ENCODE results near the gene IL5. TPM values are rescaled to one million over a fixed set of nuclear protein-coding genes. Genes with fewer than 3 reads are reported as not detected.
A peak's percentile ranks its signal among the peaks of the same experiment; 100 is the strongest.

IL5 gene
- total RNA-seq, 4 donors from 2014 or later, result not detected

DNA sequence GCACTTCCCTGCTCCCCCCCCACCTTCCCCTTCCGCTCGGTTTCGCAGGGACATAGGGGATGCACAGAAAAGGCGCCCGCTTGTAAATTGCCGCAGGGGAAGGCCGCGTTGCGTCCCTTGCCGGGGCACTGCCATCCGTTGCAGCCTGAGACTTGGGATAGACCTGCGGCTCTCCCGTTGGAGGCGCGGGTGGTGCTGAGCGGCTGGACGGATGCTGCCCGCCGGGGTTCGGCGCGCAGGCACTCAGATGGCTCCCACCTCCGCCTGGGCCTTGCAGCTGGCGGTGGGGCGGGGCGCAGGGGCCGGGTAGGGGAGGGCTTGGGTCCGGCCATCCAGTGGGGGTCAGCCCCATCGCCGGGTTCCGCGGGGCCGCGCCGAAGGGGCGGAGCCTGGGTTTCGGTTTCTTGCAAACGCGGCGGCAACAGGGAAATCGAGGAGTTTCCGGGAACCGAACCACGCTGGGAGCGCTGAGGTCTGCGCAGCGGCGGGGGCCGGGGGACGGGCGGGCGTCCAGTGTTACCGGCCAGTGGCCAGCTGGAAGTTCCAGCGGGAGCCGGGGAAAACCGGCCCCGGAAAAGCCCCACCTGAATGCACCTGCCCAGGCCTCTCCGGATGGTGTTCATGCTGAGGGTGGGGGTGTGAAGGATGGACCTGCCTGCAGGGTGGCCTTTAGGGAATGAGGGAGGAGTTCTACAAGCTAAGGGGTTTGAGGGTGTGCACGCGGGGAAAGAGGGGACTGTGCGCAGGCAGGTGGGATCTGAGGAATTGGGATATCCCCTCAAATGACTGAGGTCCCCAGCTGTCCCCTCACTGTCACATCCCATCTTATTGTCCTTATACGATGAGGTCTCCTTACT, 46.5 kb downstream of the IL5 start:
- Histone ChIP-seq H3K36me3 (no peaks in the 10 kb centered on the region), H3K27me3 (no peaks in the 10 kb centered on the region), H3K4me1 (peaks cover 48 to 77% (median 60%) of the 10 kb centered on the region in 4 donors), H3K27ac (replicated peaks in 1 of 4) (peak overlapping the region; percentile 94 to 98 (median 96)), H3K4me3 (peak overlapping the region; percentile 73 to 86 (median 76)), H3K9me3 (no peaks in the 10 kb centered on the region)
- intact Hi-C loops (cut with DNase I), result loop anchor here (5.0 kb wide), 1 partner anchor 85 kb away; no protein-coding TSS in a partner anchor
- WGBS, result 9% methylated on average over 31 of the region's 62 CpGs
- TF ChIP-seq EP300 (IDR thresholded peaks at IDR 0.05), result peak; percentile 92
- peak; percentile 51 to 68 for TF ChIP-seq POLR2AphosphoS5 (IDR thresholded peaks at IDR 0.05)
- no peak for TF ChIP-seq POLR2A (IDR thresholded peaks at IDR 0.05; ENCODE audit: low read depth)
- no peak for TF ChIP-seq CTCF (IDR thresholded peaks at IDR 0.05)
- peak; percentile 98 for DNase-seq (ENCODE audit: extremely low spot score)

DNA sequence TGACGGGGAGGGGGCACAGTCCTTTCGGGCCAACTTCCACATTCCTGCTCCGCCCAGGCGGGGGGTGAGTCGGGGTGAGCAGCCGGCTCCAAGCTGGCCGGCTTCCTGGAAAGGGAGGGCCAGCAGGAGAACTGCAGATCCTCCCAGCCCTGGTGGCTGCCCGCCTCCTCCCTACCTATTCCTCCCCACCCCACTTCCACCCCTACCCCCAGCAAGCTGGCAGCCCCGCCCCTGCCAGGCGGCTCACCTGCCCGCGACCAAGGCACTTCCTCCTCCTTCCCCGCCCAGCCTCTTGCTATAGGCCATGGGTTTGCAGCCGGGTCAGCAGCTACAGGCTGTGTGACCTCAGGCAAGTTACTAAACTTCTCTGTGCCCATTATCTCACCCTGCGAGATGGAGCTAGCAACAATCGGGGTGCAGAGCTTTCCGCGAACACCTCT, 47.1 kb downstream of the IL5 start:
- no peak for TF ChIP-seq POLR2A (IDR thresholded peaks at IDR 0.05; ENCODE audit: low read depth)
- no peak for TF ChIP-seq POLR2AphosphoS5 (IDR thresholded peaks at IDR 0.05)
- no peak for TF ChIP-seq EP300 (IDR thresholded peaks at IDR 0.05)
- TF ChIP-seq CTCF (IDR thresholded peaks at IDR 0.05), result peak in 1 of 3 experiments; percentile 6
- Histone ChIP-seq H3K4me1 (peaks cover 52 to 77% (median 62%) of the 10 kb centered on the region in 4 donors), H3K4me3 (peak overlapping the region; percentile 73 to 86 (median 76)), H3K27me3 (no peaks in the 10 kb centered on the region), H3K36me3 (no peaks in the 10 kb centered on the region), H3K27ac (replicated peaks in 1 of 4) (peak overlapping the region; percentile 94 to 98 (median 96)), H3K9me3 (no peaks in the 10 kb centered on the region)
- WGBS, result 0% methylated on average over 16 of the region's 18 CpGs
- DNase-seq (ENCODE audit: extremely low spot score), result peak; percentile 97
- intact Hi-C loops (cut with DNase I), result loop anchor here (5.0 kb wide), 1 partner anchor 84 kb away; no protein-coding TSS in a partner anchor

- TF ChIP-seq CTCF (IDR thresholded peaks at IDR 0.05) (no peak), POLR2A (IDR thresholded peaks at IDR 0.05; ENCODE audit: low read depth) (no peak), EP300 (IDR thresholded peaks at IDR 0.05) (peak; percentile 46), POLR2AphosphoS5 (IDR thresholded peaks at IDR 0.05) (peak; percentile 54 to 57)
- Histone ChIP-seq H3K27ac (replicated peaks in 1 of 4) (peak overlapping the region; percentile 94 to 98 (median 96)), H3K36me3 (no peaks in the 10 kb centered on the region), H3K4me1 (peaks cover 49 to 76% (median 60%) of the 10 kb centered on the region in 4 donors), H3K9me3 (no peaks in the 10 kb centered on the region), H3K27me3 (no peaks in the 10 kb centered on the region), H3K4me3 (peak overlapping the region; percentile 73 to 86 (median 76))
- 0% methylated on average over 5 of the region's 30 CpGs for WGBS
- peak; percentile 97 for DNase-seq (ENCODE audit: extremely low spot score)
- intact Hi-C loops (cut with DNase I), result loop anchor here (5.0 kb wide), 1 partner anchor 83 kb away; no protein-coding TSS in a partner anchor
Observed at GRCh38 chr5:132495667-132496190, 47.6 kb downstream of the IL5 start.

DNA sequence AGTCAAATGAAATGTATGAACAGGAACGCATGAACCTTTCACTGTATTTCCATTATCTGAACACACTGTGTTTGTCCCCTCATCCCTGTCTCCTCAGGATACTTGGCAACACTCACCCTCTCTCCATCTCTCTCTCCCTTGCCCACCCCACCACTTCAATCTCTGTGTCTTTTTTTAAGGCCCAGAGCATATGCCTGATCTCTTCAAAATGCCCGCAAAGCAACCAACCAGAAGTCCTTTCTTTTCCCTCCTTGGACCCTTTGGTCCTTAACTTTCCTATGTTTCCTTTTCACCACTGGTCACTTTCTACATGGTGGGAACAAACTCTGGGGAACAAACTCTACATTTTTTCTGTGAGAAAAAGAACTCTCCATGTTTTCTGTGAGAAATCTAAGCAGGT, 49.5 kb downstream of the IL5 start:
- Histone ChIP-seq H3K4me1 (peaks cover 58 to 72% (median 67%) of the 10 kb centered on the region in 4 donors), H3K9me3 (no peaks in the 10 kb centered on the region), H3K4me3 (no peak overlapping the region), H3K36me3 (peaks cover 0 to 3% (median 1%) of the 10 kb centered on the region in 4 donors), H3K27me3 (no peaks in the 10 kb centered on the region), H3K27ac (replicated peaks in 1 of 4) (peak overlapping the region; percentile 94 to 98 (median 96))
- 92% methylated on average over 2 of the region's 2 CpGs for WGBS
- no peak for TF ChIP-seq POLR2AphosphoS5 (IDR thresholded peaks at IDR 0.05)
- no peak for TF ChIP-seq POLR2A (IDR thresholded peaks at IDR 0.05; ENCODE audit: low read depth)
- TF ChIP-seq CTCF (IDR thresholded peaks at IDR 0.05), result no peak
- no peak for TF ChIP-seq EP300 (IDR thresholded peaks at IDR 0.05)
- intact Hi-C loops (cut with DNase I), result no loop called here
- DNase-seq (ENCODE audit: extremely low spot score), result peak; percentile 37
